SHP77 treated with DMSO at 0.1 percent for 48 hours (cell line): Measurements from ENCODE around the gene DBNDD2.

ENCODE experiments used
- DNase-seq: peaks from one replicate; lab custom pipeline; 2025; lab: John Stamatoyannopoulos, UW

The DBNDD2 gene

GRCh38 chr20:45387274-45387673 lies 20.8 kb upstream of the DBNDD2 start:
- no peak for DNase-seq

GRCh38 chr20:45390931-45391330 lies 17.2 kb upstream of the DBNDD2 start:
- DNase-seq = no peak

GRCh38 chr20:45391559-45391958 lies 16.5 kb upstream of the DBNDD2 start:
- no peak for DNase-seq

- DNase-seq = no peak
These were observed 15.4 kb upstream of the DBNDD2 start for GRCh38 chr20:45392733-45393132.

- DNase-seq = no peak
These were observed 13.6 kb upstream of the DBNDD2 start for GRCh38 chr20:45394221-45395113.

GRCh38 chr20:45395114-45395415 lies 13.0 kb upstream of the DBNDD2 start:
- no peak for DNase-seq

- DNase-seq = no peak
These were observed 9.1 kb upstream of the DBNDD2 start for GRCh38 chr20:45399018-45399417.

- DNase-seq = no peak
These were observed 7.6 kb upstream of the DBNDD2 start for GRCh38 chr20:45400346-45401031.

- DNase-seq = no peak
These were observed 5.1 kb upstream of the DBNDD2 start for GRCh38 chr20:45402946-45403345.

- DNase-seq = peak; percentile 1
These were observed 3.7 kb upstream of the DBNDD2 start for GRCh38 chr20:45404438-45404837.

GRCh38 chr20:45405571-45406259 lies 2.4 kb upstream of the DBNDD2 start:
- DNase-seq = no peak

GRCh38 chr20:45406260-45407066 lies 1.6 kb upstream of the DBNDD2 start:
- DNase-seq = peak; percentile 27

GRCh38 chr20:45407067-45407745 lies 883 bp upstream of the DBNDD2 start:
- DNase-seq = peak; percentile 1

GRCh38 chr20:45408646-45409213 lies 641 bp downstream of the DBNDD2 start:
- no peak for DNase-seq

GRCh38 chr20:45409521-45410272 lies 1.6 kb downstream of the DBNDD2 start:
- DNase-seq = no peak

GRCh38 chr20:45410887-45411286 lies 2.8 kb downstream of the DBNDD2 start:
- DNase-seq = no peak

- no peak for DNase-seq
These were observed 4.6 kb downstream of the DBNDD2 start for GRCh38 chr20:45412653-45413052.

GRCh38 chr20:45413479-45413878 lies 5.4 kb downstream of the DBNDD2 start:
- DNase-seq = no peak

GRCh38 chr20:45415822-45416637 lies 7.9 kb downstream of the DBNDD2 start, which contains the start of gene PIGT:
Gene PIGT (plus strand): TSS chr20:45416141. CDS start chr20:45416157, 16 bp downstream.
- peak; percentile 83 for DNase-seq
